ENCODE results near the gene TACC2. TPM values are rescaled to one million over a fixed set of nuclear protein-coding genes. Genes with fewer than 3 reads are reported as not detected.
A peak's percentile ranks its signal among the peaks of the same experiment; 100 is the strongest.

Gene TACC2
- total and polyA plus RNA-seq, 2 experiments from 2014 or later = 4.3 to 16.7 TPM

DNA sequence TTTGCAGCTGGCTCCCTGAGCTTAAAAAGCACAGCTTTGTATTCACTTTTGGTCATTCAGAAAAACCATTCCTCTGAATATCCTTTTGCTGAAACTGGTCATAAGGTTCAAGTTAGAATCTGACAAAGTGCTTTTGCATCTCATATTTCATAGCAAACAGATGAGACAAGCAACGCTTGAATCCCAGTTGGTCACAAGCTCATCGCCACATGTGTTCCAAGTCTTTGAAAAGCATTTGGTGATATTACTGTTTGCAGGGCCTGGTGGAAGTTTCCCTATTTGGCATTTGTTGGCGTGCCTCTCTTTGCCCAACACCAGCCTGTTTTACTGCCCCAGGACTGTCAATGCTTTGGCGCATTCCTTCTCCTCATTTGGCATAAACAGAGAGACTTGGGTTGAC lies 10.3 kb downstream of the TACC2 start:
- Histone ChIP-seq H3K4me1 (ENCODE audit: insufficient read depth) (no peaks in the 10 kb centered on the region), H3K4me3 (no peak overlapping the region), H3K27me3 (replicated peaks; ENCODE audit: insufficient read depth) (no peaks in the 10 kb centered on the region; the same call in 1 of the 2 replicates), H3K27ac (no peak overlapping the region), H2AFZ (no peak overlapping the region), H3K36me3 (ENCODE audit: low read depth) (no peaks in the 10 kb centered on the region), H4K20me1 (ENCODE audit: insufficient read depth) (no peaks in the 10 kb centered on the region), H3K4me2 (ENCODE audit: unreplicated experiment) (no peak overlapping the region), H3K9me3 (ENCODE audit: low read depth) (no peaks in the 10 kb centered on the region), H3F3A (ENCODE audit: insufficient read depth) (no peaks in the 10 kb centered on the region), H3K79me2 (ENCODE audit: insufficient read depth) (no peaks in the 10 kb centered on the region), H3K9me2 (ENCODE audit: insufficient read depth) (no peaks in the 10 kb centered on the region), H3K9ac (no peak overlapping the region)
- TF ChIP-seq EZH2 (IDR thresholded peaks at IDR 0.05; ENCODE audit: insufficient read depth, poor library complexity, severe bottlenecking) = no peak
- no peak for TF ChIP-seq EZH2phosphoT487 (IDR thresholded peaks at IDR 0.05; ENCODE audit: insufficient read depth, low read depth)
- WGBS, 2 experiments (ENCODE audit: low coverage in 1 of 2, low lambda C conversion rate in 2 of 2, missing lambda C conversion rate in 2 of 2) = 5 to 8% methylated on average over 4 of the region's 4 CpGs
- peak; percentile 26 for DNase-seq
- in situ Hi-C loops (cut with MboI) = no loop called here

DNA sequence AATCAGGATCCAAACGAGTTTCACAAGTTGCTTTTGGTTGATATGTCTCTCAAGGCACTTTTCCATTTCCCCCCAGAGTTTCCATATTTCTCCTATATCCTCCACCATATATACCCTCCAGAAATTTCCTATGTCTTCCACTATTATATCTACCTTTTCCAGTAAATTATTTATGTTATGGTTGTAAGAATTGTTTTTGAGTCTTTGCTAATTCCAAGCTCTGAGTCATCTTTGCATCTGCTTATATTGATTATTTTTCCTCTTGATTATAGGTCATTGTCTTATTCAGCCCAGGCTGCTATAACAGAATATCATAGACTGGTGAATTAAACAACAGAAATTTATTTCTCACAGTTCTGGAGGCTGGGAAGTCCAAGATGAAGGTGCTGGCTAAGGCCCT lies 12.7 kb downstream of the TACC2 start:
- H3K9me3 ChIP-seq (ENCODE audit: low read depth) = no peaks in the 10 kb centered on the region
- H3K9ac ChIP-seq = no peak overlapping the region
- no peaks in the 10 kb centered on the region for H3K79me2 ChIP-seq (ENCODE audit: insufficient read depth)
- no peaks in the 10 kb centered on the region for H4K20me1 ChIP-seq (ENCODE audit: insufficient read depth)
- H3K36me3 ChIP-seq (ENCODE audit: low read depth) = no peaks in the 10 kb centered on the region
- no peak overlapping the region for H2AFZ ChIP-seq
- H3K27ac ChIP-seq = no peak overlapping the region
- no peaks in the 10 kb centered on the region for H3K4me1 ChIP-seq (ENCODE audit: insufficient read depth)
- DNase-seq = no peak
- no peaks in the 10 kb centered on the region for H3F3A ChIP-seq (ENCODE audit: insufficient read depth)
- no peak overlapping the region for H3K4me3 ChIP-seq
- in situ Hi-C loops (cut with MboI) = no loop called here
- no peak overlapping the region for H3K4me2 ChIP-seq (ENCODE audit: unreplicated experiment)
- TF ChIP-seq EZH2phosphoT487 (IDR thresholded peaks at IDR 0.05; ENCODE audit: insufficient read depth, low read depth) (no peak), EZH2 (IDR thresholded peaks at IDR 0.05; ENCODE audit: insufficient read depth, poor library complexity, severe bottlenecking) (no peak)
- WGBS, 2 experiments (ENCODE audit: low coverage in 1 of 2, low lambda C conversion rate in 2 of 2, missing lambda C conversion rate in 2 of 2) = 5 to 10% methylated on average over 1 of the region's 1 CpG
- H3K9me2 ChIP-seq (ENCODE audit: insufficient read depth) = no peaks in the 10 kb centered on the region
- H3K27me3 ChIP-seq (replicated peaks; ENCODE audit: insufficient read depth) = no peaks in the 10 kb centered on the region; the same call in 1 of the 2 replicates

DNA sequence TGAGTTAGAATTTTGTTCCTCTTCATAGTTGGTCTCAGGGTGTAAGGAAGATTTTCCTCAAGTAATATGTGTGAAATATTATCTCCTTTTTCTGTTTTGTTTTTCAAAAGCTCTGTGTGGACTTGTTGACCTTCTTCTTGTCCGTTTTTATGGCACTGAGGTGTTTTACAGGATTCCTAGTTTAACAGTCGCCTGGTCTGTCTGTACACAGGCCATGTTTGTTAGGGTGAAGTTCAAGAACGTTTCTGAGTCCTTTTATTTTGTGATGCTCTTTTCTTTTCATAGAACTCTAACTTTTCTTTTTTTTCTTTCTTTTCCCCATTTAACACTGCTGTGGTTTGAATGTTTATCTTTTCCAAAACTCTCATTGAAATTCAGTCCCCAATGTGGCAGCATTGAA lies 18.5 kb downstream of the TACC2 start:
- TF ChIP-seq EZH2 (IDR thresholded peaks at IDR 0.05; ENCODE audit: insufficient read depth, poor library complexity, severe bottlenecking) (no peak), EZH2phosphoT487 (IDR thresholded peaks at IDR 0.05; ENCODE audit: insufficient read depth, low read depth) (no peak)
- H3K9ac ChIP-seq = no peak overlapping the region
- 0 out of 2 replicates have a peak, but pooled peaks cover 4% of the 10 kb centered on the region for H3K27me3 ChIP-seq (replicated peaks; ENCODE audit: insufficient read depth)
- H4K20me1 ChIP-seq (ENCODE audit: insufficient read depth) = no peaks in the 10 kb centered on the region
- H3K9me3 ChIP-seq (ENCODE audit: low read depth) = no peaks in the 10 kb centered on the region
- no peak overlapping the region for H3K4me2 ChIP-seq (ENCODE audit: unreplicated experiment)
- no peaks in the 10 kb centered on the region for H3K4me1 ChIP-seq (ENCODE audit: insufficient read depth)
- no peaks in the 10 kb centered on the region for H3K9me2 ChIP-seq (ENCODE audit: insufficient read depth)
- no peak overlapping the region for H3K27ac ChIP-seq
- H3K36me3 ChIP-seq (ENCODE audit: low read depth) = no peaks in the 10 kb centered on the region
- H2AFZ ChIP-seq = no peak overlapping the region
- in situ Hi-C loops (cut with MboI) = no loop called here
- H3F3A ChIP-seq (ENCODE audit: insufficient read depth) = no peaks in the 10 kb centered on the region
- no peak for DNase-seq
- H3K79me2 ChIP-seq (ENCODE audit: insufficient read depth) = no peaks in the 10 kb centered on the region
- H3K4me3 ChIP-seq = no peak overlapping the region
- WGBS, 2 experiments (ENCODE audit: low coverage in 1 of 2, low lambda C conversion rate in 2 of 2, missing lambda C conversion rate in 2 of 2) = 36 to 38% methylated on average over 3 of the region's 3 CpGs

DNA sequence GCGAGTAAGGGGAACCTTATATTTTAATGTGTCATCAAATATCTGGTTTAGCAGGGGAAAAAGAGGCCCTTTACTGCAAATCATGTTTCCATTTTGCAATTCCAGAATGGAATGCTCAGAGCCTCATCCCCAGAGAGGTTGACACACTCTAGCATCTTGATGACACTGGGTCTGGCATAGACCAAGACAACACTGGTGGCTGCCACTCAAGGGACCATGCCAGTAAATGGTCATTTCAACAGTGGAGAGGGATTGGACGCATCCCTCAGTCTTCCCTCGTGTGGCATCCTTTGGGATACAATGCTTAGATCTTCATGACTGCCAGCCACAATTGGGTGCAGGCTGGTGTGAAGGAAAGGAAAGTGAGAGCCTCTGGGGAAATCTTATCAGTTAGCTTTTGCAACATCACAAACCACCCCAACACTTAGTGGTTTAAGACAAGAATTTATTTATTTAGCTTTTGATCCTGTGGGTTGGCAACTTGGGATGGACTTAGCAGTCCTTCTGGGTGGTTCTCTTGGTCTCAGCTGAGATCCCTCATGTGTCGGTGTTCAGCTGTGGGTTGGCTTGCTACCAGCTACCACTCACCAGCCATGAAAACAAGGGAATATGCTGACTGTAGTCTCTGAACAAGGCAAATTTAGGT lies 21.6 kb downstream of the TACC2 start:
- no peak overlapping the region for H3K27ac ChIP-seq
- H3K4me2 ChIP-seq (ENCODE audit: unreplicated experiment) = no peak overlapping the region
- in situ Hi-C loops (cut with MboI) = no loop called here
- H3F3A ChIP-seq (ENCODE audit: insufficient read depth) = no peaks in the 10 kb centered on the region
- TF ChIP-seq EZH2phosphoT487 (IDR thresholded peaks at IDR 0.05; ENCODE audit: insufficient read depth, low read depth) = no peak
- H3K36me3 ChIP-seq (ENCODE audit: low read depth) = no peaks in the 10 kb centered on the region
- 35 to 49% methylated on average over 4 of the region's 4 CpGs for WGBS, 2 experiments (ENCODE audit: low coverage in 1 of 2, low lambda C conversion rate in 2 of 2, missing lambda C conversion rate in 2 of 2)
- H3K4me1 ChIP-seq (ENCODE audit: insufficient read depth) = no peaks in the 10 kb centered on the region
- H2AFZ ChIP-seq = no peak overlapping the region
- no peaks in the 10 kb centered on the region for H3K9me3 ChIP-seq (ENCODE audit: low read depth)
- no peaks in the 10 kb centered on the region for H4K20me1 ChIP-seq (ENCODE audit: insufficient read depth)
- DNase-seq = no peak
- H3K9me2 ChIP-seq (ENCODE audit: insufficient read depth) = no peaks in the 10 kb centered on the region
- H3K79me2 ChIP-seq (ENCODE audit: insufficient read depth) = no peaks in the 10 kb centered on the region
- no peak overlapping the region for H3K4me3 ChIP-seq
- peaks cover 4% of the 10 kb centered on the region; the same call in 1 of the 2 replicates for H3K27me3 ChIP-seq (replicated peaks; ENCODE audit: insufficient read depth)
- no peak overlapping the region for H3K9ac ChIP-seq
